Measurements from ENCODE around the gene TBC1D2.

GRCh38 chr9:98158071-98158831 is 97.2 kb downstream of the TBC1D2 start:
- TF ChIP-seq CEBPB (IDR thresholded peaks at IDR 0.05) (no peak), CBX2 (IDR thresholded peaks at IDR 0.05; ENCODE audit: borderline replicate concordance, low read depth) (no peak), MAX (IDR thresholded peaks at IDR 0.05) (no peak), NPAS2 (CRISPR knock-in tag; IDR thresholded peaks at IDR 0.05; ENCODE audit: borderline replicate concordance) (no peak)
- TF ChIP-seq, protein P1, sequence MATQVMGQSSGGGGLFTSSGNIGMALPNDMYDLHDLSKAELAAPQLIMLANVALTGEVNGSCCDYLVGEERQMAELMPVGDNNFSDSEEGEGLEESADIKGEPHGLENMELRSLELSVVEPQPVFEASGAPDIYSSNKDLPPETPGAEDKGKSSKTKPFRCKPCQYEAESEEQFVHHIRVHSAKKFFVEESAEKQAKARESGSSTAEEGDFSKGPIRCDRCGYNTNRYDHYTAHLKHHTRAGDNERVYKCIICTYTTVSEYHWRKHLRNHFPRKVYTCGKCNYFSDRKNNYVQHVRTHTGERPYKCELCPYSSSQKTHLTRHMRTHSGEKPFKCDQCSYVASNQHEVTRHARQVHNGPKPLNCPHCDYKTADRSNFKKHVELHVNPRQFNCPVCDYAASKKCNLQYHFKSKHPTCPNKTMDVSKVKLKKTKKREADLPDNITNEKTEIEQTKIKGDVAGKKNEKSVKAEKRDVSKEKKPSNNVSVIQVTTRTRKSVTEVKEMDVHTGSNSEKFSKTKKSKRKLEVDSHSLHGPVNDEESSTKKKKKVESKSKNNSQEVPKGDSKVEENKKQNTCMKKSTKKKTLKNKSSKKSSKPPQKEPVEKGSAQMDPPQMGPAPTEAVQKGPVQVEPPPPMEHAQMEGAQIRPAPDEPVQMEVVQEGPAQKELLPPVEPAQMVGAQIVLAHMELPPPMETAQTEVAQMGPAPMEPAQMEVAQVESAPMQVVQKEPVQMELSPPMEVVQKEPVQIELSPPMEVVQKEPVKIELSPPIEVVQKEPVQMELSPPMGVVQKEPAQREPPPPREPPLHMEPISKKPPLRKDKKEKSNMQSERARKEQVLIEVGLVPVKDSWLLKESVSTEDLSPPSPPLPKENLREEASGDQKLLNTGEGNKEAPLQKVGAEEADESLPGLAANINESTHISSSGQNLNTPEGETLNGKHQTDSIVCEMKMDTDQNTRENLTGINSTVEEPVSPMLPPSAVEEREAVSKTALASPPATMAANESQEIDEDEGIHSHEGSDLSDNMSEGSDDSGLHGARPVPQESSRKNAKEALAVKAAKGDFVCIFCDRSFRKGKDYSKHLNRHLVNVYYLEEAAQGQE (IDR thresholded peaks at IDR 0.05), result no peak

Measured in A549 (cell line).